ENCODE results near the gene UTP25. TPM values are rescaled to one million over a fixed set of nuclear protein-coding genes. Genes with fewer than 3 reads are reported as not detected.

Gene UTP25
- total RNA-seq = 1 to 10 TPM; 5.2 to 6.4 TPM

- peak within 1 kb of the TSS; percentile 90 for H3K4me3 ChIP-seq
- peak; percentile 96 for DNase-seq
- peaks cover 10% of the 10 kb centered on the region for H3K4me1 ChIP-seq
- intact Hi-C loops (cut with DNase I) = no loop called here
- no peaks in the 10 kb centered on the region for H3K27me3 ChIP-seq
- no peaks in the 10 kb centered on the region for H3K9me3 ChIP-seq
- peak within 1 kb of the TSS; percentile 28 to 77 for H3K9ac ChIP-seq (ENCODE audit: low read depth in 2 of 2, low read length in 2 of 2)
- peak within 1 kb of the TSS; percentile 68 for H3K27ac ChIP-seq
- no peaks in the 10 kb centered on the region for H3K36me3 ChIP-seq
- TF ChIP-seq CTCF (IDR thresholded peaks at IDR 0.05) = peak; percentile 55
These were observed at the start of gene UTP25 for GRCh38 chr1:209827384-209828262. UTP25 (plus strand) TSS chr1:209827972; CDS start chr1:209828064, 92 bp downstream.

DNA sequence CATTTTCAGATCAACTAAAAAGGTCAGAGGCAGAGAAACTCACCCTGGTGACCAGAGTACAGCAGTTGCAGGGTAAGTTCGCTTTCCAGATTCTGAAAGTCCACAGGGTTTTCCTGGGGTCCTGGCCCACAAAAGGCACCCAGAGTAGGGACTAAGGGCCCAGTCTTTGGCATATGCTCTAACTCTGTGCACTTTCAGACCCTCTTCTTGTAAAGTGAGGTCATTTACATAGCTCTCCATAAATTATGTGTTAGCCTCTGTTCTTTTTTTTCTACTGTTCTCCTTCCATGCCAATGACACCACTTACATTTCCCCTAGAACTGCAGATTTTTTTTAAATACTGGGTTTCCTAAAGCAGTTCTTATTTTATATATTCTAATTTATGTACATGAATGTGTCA, 49.7 kb upstream of the UTP25 start:
- no peak for DNase-seq
- Histone ChIP-seq H3K36me3 (no peaks in the 10 kb centered on the region), H3K4me1 (no peaks in the 10 kb centered on the region), H3K9ac (ENCODE audit: low read depth in 2 of 2, low read length in 2 of 2) (no peak overlapping the region), H3K27me3 (no peaks in the 10 kb centered on the region), H3K4me3 (no peak overlapping the region), H3K27ac (no peak overlapping the region), H3K9me3 (no peaks in the 10 kb centered on the region)
- TF ChIP-seq CTCF (IDR thresholded peaks at IDR 0.05) = no peak
- intact Hi-C loops (cut with DNase I) = no loop called here

DNA sequence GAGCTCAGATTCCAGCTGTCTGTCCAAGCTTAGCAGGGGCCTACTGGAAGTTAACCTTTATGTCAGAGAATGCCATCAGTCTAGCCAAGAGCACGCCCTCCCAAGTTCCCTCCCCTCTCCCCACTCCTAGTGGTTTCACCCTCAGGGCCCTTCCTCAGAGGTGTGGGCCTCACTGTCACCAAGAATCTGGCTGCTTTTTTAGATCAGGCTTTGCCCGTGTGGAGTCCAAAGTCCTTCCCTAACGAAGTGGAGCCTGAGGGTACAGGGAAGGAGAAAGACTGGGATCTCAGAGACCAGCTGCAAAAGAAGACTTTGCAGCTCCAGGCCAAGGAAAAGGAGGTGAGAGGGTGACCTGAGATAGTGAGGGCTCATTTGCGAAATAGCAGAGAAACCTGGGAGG, 47.5 kb upstream of the UTP25 start:
- no peaks in the 10 kb centered on the region for H3K27me3 ChIP-seq
- H3K4me1 ChIP-seq = no peaks in the 10 kb centered on the region
- intact Hi-C loops (cut with DNase I) = no loop called here
- DNase-seq = no peak
- no peak overlapping the region for H3K9ac ChIP-seq (ENCODE audit: low read depth in 2 of 2, low read length in 2 of 2)
- H3K36me3 ChIP-seq = no peaks in the 10 kb centered on the region
- no peak overlapping the region for H3K27ac ChIP-seq
- H3K4me3 ChIP-seq = no peak overlapping the region
- TF ChIP-seq CTCF (IDR thresholded peaks at IDR 0.05) = no peak
- no peaks in the 10 kb centered on the region for H3K9me3 ChIP-seq

GRCh38 chr1:209783386-209783785, 44.4 kb upstream of the UTP25 start:
- Histone ChIP-seq H3K27ac (no peak overlapping the region), H3K36me3 (no peaks in the 10 kb centered on the region), H3K9ac (ENCODE audit: low read depth in 2 of 2, low read length in 2 of 2) (peak overlapping the region in 1 of 2 donors; percentile 90), H3K27me3 (no peaks in the 10 kb centered on the region), H3K4me3 (peak overlapping the region; percentile 48), H3K9me3 (no peaks in the 10 kb centered on the region), H3K4me1 (peaks cover 3% of the 10 kb centered on the region)
- DNase-seq = no peak
- no peak for TF ChIP-seq CTCF (IDR thresholded peaks at IDR 0.05)
- intact Hi-C loops (cut with DNase I) = no loop called here

DNA sequence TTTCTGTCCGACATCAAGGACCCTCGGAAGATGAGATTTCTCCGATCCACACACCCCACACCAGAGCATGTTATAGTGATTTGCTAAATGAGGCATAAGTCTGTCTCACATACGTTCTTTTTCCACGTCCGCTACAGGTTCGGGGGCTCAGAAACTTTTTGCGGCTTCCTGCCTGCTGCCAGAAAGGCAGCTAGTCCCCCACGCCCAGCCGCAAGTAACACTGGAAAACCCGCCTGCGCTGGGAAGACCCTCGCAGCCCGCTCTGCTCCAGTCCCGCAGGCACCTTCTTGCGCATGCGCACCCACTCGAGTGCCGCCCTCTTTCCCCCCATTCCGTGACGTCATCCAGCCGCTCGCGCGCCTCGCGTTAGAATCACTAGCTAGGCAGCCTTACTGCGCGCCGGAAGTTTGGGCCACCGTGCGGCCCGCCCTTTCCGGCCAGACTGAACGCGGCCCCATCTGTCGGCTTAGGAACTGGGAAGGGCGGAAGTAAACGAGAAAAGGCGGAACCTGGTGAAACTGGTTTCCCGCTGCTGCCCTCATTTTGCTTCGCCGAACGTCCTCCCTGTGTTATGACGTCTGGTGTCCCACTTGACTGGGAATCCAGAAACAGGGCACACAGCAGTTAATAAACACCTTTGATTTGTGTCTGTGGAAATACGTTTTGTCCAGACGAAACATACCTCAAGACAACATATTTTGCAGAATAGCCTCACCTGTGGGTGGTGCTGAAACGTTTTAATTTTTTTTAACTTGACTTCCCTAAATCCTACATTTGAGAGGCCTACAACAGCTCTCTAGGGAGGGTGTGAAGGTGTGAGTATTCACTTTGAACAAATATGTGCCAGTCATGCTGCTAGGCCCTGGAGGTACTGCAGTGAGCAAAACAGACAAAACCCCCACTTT, 43.3 kb upstream of the UTP25 start, which contains the start of gene C1orf74:
Gene C1orf74 (minus strand): TSS at position 295 of the 905 bp plus-strand sequence. CDS start 925 bp downstream, outside the sequence.
- intact Hi-C loops (cut with DNase I) = no loop called here
- Histone ChIP-seq H3K36me3 (no peaks in the 10 kb centered on the region), H3K9me3 (no peaks in the 10 kb centered on the region), H3K9ac (ENCODE audit: low read depth in 2 of 2, low read length in 2 of 2) (peak within 1 kb of the TSS; percentile 89 to 90), H3K4me1 (peaks cover 3% of the 10 kb centered on the region), H3K4me3 (peak within 1 kb of the TSS; percentile 48), H3K27ac (peak within 1 kb of the TSS; percentile 68), H3K27me3 (no peaks in the 10 kb centered on the region)
- DNase-seq = peak; percentile 100
- TF ChIP-seq CTCF (IDR thresholded peaks at IDR 0.05) = no peak

Measured in colonic mucosa (tissue), 4 donors.